Dendritic cell treated with granulocyte-macrophage colony-stimulating factor and Interleukin-4, amounts not matched to agents 40 ng/mL and 50 ng/mL, for 4 days (primary cell): ENCODE results near the gene RNASE9.
"Not testable (repeated sequence)": the region's sequence is repeated elsewhere in the genome, so short reads cannot be mapped to it uniquely, and the experiment has no call there.

Experiments used
- H3K27ac Mint-ChIP-seq: one replicate; pipeline ENCODE4 v1.8.0; 2022; ENCODE audit warnings: mild to moderate bottlenecking, mixed read lengths
- H3K27me3 Mint-ChIP-seq: one replicate; pipeline ENCODE4 v1.8.0; 2022; ENCODE audit warnings: mild to moderate bottlenecking, mixed read lengths
- H3K36me3 Mint-ChIP-seq: one replicate; pipeline ENCODE4 v1.8.0; 2022; ENCODE audit warnings: low read depth, mixed read lengths
- H3K4me1 Mint-ChIP-seq: one replicate; pipeline ENCODE4 v1.8.0; 2022; ENCODE audit warnings: low read depth, mixed read lengths
- H3K4me3 Mint-ChIP-seq: one replicate; pipeline ENCODE4 v1.8.0; 2022; ENCODE audit warnings: mild to moderate bottlenecking, moderate library complexity, mixed read lengths
- H3K9me3 Mint-ChIP-seq: one replicate; pipeline ENCODE4 v1.8.0; 2022; ENCODE audit warnings: mixed read lengths
- intact Hi-C: fragments of 100-400 bp; cut with micrococcal nuclease; formaldehyde crosslinking; loops from one replicate; pipeline ENCODE4 v1.15.0; 2022

Gene RNASE9

DNA sequence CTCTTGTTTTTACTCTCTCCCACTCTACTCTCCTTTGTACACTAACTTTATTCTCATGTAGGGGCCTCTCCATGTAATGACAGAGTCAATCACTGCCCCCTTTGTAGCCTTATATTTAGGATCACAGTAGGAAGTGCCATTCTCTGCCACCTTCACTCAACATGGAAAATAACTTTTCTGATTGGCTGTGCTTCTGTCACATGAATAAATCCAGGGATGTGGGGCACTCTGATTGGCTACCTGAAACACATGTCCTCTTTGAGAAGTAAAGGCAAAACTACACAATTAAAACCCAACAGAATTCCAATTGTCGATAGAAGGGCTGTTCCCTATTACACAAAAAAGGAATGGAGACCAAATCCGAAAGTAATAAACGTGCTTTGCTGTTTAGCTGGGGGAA is at the start of gene RNASE9:
RNASE9 (minus strand) TSS at position 87 of the 400 bp plus-strand sequence.
- no peak within 1 kb of the TSS for H3K27ac Mint-ChIP-seq
- H3K9me3 Mint-ChIP-seq: no peaks in the 10 kb centered on the region
- H3K27me3 Mint-ChIP-seq: no peaks in the 10 kb centered on the region
- intact Hi-C loops: no loop called here
- no peak within 1 kb of the TSS for H3K4me3 Mint-ChIP-seq
- peaks cover 8% of the 10 kb centered on the region for H3K4me1 Mint-ChIP-seq
- H3K36me3 Mint-ChIP-seq: no peaks in the 10 kb centered on the region

DNA sequence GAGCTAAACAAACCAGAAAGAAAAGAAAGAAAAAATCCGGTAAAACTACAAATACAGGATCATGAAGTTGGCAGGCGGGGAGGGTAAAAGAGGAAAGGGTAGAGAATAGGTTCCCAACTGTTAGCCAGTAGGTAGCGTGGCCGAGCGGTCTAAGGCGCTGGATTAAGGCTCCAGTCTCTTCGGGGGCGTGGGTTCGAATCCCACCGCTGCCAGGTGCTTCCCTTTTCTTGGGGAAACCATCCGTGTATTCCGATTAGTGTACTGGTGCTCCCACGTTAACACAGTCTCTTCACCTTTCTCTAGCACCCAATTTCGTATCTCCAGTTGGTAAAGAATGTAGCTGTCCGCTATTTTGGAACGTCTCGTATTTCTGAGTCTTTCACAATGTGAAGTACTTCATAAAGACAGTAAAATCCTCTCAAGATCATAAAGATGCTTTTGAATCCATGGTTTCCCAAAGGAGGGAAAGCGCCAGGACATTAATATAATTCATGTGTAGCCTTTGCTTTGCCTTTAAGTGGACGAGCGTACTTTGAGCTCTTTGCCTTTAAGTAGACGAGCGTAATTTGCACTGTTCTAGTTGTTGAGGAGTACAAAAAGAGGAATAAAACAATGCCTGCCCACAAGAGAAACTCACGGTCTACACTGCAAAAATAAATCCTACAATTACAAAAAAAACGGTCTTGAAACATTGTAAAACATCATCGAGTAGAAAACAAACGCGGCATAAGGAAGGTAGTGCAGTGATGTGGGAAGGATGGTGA is 49.3 kb upstream of the RNASE9 start:
- Mint-ChIP-seq H3K9me3 (no peaks in the 10 kb centered on the region), H3K36me3 (no peaks in the 10 kb centered on the region), H3K4me1 (peaks cover under 1% of the 10 kb centered on the region), H3K27me3 (no peaks in the 10 kb centered on the region), H3K4me3 (no peak overlapping the region), H3K27ac (no peak overlapping the region)
- intact Hi-C loops: loop anchor here (1.0 to 5.0 kb wide), 2 partner anchors 81 to 268 kb away; partner anchors contain the start of gene PARP2

- H3K9me3 Mint-ChIP-seq: no peaks in the 10 kb centered on the region
- no peak overlapping the region for H3K27ac Mint-ChIP-seq
- H3K36me3 Mint-ChIP-seq: no peaks in the 10 kb centered on the region
- intact Hi-C loops: loop anchor here (1.0 to 5.0 kb wide), 5 partner anchors 82 to 282 kb away; partner anchors contain the start of genes PARP2 and TEP1
- H3K27me3 Mint-ChIP-seq: no peaks in the 10 kb centered on the region
- H3K4me1 Mint-ChIP-seq: no peaks in the 10 kb centered on the region
- no peak overlapping the region for H3K4me3 Mint-ChIP-seq
Measured at GRCh38 chr14:20609215-20610001, 48.6 kb upstream of the RNASE9 start.

- intact Hi-C loops: loop anchor here (1.0 to 5.0 kb wide), 3 partner anchors 131 to 281 kb away; partner anchors contain the start of gene TEP1
- no peaks in the 10 kb centered on the region for H3K27me3 Mint-ChIP-seq
- H3K27ac Mint-ChIP-seq: no peak overlapping the region
- no peaks in the 10 kb centered on the region for H3K4me1 Mint-ChIP-seq
- no peaks in the 10 kb centered on the region for H3K36me3 Mint-ChIP-seq
- no peaks in the 10 kb centered on the region for H3K9me3 Mint-ChIP-seq
- H3K4me3 Mint-ChIP-seq: no peak overlapping the region
Measured at GRCh38 chr14:20608383-20609110, 47.7 kb upstream of the RNASE9 start.

DNA sequence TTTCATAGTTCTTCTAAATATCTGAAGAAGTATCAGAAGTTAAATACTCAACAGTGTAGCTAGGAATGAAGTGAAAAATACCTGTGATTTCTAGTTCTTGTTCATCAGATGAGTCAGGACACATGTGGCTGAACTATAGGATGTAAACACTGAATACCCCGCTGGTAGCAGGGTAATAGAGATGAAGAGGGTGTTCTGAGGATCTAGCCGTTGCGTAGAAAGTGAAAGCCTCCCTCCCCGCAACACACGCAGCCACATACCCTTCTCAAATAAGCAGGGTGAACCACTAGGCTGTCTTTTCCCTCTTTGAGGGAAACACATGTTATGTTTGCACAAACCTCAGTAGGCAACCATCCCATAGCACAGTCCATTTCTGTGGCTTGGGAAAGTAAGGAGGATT is 46.8 kb upstream of the RNASE9 start:
- no peaks in the 10 kb centered on the region for H3K4me1 Mint-ChIP-seq
- H3K4me3 Mint-ChIP-seq: no peak overlapping the region
- H3K27ac Mint-ChIP-seq: no peak overlapping the region
- intact Hi-C loops: loop anchor here (5.0 kb wide), 2 partner anchors 130 to 195 kb away; partner anchors contain the start of gene TEP1
- no peaks in the 10 kb centered on the region for H3K27me3 Mint-ChIP-seq
- H3K9me3 Mint-ChIP-seq: no peaks in the 10 kb centered on the region
- H3K36me3 Mint-ChIP-seq: no peaks in the 10 kb centered on the region

DNA sequence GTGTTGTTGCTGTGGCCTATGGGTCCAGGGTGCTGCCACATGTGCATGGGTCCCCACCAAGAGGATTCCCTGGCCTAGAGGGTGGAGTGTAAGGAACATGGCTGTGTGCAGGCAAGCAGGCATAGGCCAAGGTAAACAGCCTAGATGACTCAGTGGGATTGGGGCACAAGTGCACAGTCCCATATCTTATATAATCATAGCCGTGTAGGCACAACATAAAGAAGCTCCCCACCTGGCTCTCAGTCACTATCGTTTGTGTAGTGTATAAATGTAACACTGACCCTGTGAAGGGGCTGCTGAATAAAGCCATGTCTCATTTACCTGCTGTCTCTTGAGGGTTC is 46.0 kb upstream of the RNASE9 start:
- Mint-ChIP-seq H3K27me3 (no peaks in the 10 kb centered on the region), H3K4me3 (no peak overlapping the region), H3K9me3 (no peaks in the 10 kb centered on the region), H3K36me3 (no peaks in the 10 kb centered on the region), H3K4me1 (peaks cover under 1% of the 10 kb centered on the region), H3K27ac (no peak overlapping the region)
- intact Hi-C loops: loop anchor here (1.0 to 5.0 kb wide), 3 partner anchors 76 to 195 kb away; partner anchors contain the start of gene TEP1

GRCh38 chr14:20606190-20606901 is 45.5 kb upstream of the RNASE9 start:
- H3K27ac Mint-ChIP-seq: no peak overlapping the region

DNA sequence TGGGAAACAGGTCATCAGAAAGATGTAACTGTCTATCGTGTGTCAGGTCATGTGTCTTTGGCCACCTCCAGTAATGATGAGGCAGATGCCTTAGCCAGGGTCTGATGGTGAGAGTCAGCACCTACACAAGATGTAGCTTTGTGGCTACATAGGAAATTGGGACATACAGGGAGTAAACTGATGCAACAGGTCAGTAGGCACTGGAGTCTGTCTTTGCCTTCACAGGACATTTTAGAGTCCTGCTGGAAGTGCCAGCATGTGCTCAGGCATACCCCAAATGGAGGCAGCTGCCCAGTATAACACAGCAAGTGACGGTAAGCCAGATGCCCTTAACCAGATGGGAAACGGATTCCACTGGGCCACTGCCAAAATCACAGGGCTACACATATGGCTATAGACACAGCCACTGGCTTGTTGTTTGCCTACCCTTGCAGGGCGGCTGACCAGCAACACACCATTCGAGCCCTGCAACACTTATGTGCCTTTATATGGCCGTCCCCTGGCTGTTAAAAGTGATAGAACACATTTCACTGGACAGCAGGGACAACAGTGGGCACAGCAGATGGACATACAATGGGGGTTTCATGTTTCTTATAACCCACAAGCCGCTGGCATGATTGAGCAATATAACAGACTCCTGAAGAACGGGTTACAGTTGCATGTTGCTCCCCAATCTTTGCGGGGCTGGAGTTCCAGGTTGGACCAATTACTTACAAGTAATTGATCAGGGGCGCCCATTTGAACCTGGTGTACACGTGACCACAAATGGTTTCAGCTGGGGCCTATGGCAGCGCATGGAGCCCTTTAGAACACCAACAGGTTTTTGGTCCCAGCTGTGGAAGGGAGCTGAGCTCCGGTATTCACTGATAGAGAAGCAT is 43.2 kb upstream of the RNASE9 start:
- no peak overlapping the region for H3K27ac Mint-ChIP-seq
- no peak overlapping the region for H3K4me3 Mint-ChIP-seq
- H3K9me3 Mint-ChIP-seq: no peaks in the 10 kb centered on the region
- no peaks in the 10 kb centered on the region for H3K36me3 Mint-ChIP-seq
- no peaks in the 10 kb centered on the region for H3K27me3 Mint-ChIP-seq
- intact Hi-C loops: no loop called here
- H3K4me1 Mint-ChIP-seq: peaks cover 8% of the 10 kb centered on the region

More at GRCh38 chr14:20606190-20606901, 45.5 kb upstream of the RNASE9 start:
- Mint-ChIP-seq H3K4me3 (no peak overlapping the region), H3K9me3 (no peaks in the 10 kb centered on the region), H3K4me1 (peaks cover 6% of the 10 kb centered on the region), H3K27me3 (no peaks in the 10 kb centered on the region), H3K36me3 (no peaks in the 10 kb centered on the region)
- intact Hi-C loops: loop anchor here (1.0 to 5.0 kb wide), 3 partner anchors 75 to 194 kb away; partner anchors contain the start of gene TEP1

- Mint-ChIP-seq H3K27ac (no peak overlapping the region), H3K4me3 (no peak overlapping the region), H3K9me3 (no peaks in the 10 kb centered on the region), H3K27me3 (no peaks in the 10 kb centered on the region), H3K4me1 (peaks cover 8% of the 10 kb centered on the region), H3K36me3 (no peaks in the 10 kb centered on the region)
- intact Hi-C loops: no loop called here
Measured at GRCh38 chr14:20602583-20602982, 41.7 kb upstream of the RNASE9 start.

DNA sequence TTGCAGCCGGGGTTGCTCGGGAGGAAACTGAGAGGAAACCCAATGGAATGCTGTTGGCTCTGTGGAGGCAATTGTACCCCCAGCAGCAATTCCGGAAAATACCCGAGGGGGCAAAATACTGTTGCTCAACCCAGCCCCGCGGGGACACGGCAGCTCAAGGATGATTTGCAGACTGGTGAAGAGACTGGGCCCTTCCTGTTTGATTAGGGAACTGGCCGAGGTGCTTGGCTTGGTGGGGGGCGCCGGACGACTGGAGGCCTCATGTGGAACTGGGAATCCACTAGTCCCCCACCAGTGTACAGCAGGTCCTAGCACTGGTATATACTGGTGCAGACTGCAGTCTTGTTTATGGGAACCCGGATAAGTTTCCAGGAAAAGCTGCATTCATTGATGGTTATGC is 40.7 kb upstream of the RNASE9 start:
- no peaks in the 10 kb centered on the region for H3K9me3 Mint-ChIP-seq
- no peak overlapping the region for H3K4me3 Mint-ChIP-seq
- H3K36me3 Mint-ChIP-seq: no peaks in the 10 kb centered on the region
- H3K27me3 Mint-ChIP-seq: no peaks in the 10 kb centered on the region
- peaks cover 8% of the 10 kb centered on the region for H3K4me1 Mint-ChIP-seq
- intact Hi-C loops: no loop called here
- H3K27ac Mint-ChIP-seq: no peak overlapping the region

DNA sequence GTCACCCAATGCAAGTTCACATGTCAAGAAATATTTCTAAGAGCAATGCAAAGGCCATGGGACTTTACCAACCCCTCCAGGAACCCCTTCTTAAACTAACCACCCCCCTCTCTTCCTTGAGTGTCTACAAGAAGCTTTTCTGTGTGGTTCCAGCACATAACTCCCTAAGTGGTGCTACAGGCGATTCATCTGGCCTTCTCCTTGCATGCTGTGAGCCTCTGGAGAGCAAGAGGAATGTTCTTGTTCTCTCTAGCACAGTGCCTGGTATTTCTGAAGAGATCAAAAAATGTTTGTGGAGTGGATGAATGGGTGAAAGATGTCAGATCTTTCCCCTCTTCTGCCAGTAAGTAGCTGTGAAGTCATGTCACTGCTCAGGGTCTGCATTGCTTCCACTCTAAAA is 36.3 kb upstream of the RNASE9 start:
- H3K4me3 Mint-ChIP-seq: no peak overlapping the region
- no peak overlapping the region for H3K27ac Mint-ChIP-seq
- no peaks in the 10 kb centered on the region for H3K36me3 Mint-ChIP-seq
- peaks cover 8% of the 10 kb centered on the region for H3K4me1 Mint-ChIP-seq
- H3K9me3 Mint-ChIP-seq: no peaks in the 10 kb centered on the region
- intact Hi-C loops: no loop called here
- no peaks in the 10 kb centered on the region for H3K27me3 Mint-ChIP-seq

DNA sequence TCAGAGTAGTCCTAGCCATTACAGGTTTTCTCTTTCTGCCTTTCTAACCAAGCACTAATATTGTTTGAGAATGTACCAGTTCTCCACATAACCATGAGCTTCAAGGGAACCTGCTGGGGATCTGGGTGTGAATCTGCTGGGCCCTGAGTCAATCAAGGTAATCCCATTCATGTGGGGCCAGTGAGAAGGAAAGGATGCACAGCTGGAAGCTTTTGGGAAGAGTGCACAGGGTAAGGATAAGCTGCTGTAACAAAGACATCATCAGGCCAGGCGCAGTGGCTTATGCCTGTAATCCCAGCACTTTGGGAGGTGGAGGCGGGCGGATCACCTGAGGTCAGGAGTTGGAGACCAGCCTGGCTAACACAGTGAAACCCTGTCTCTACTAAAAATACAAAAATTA is 34.9 kb upstream of the RNASE9 start:
- H3K36me3 Mint-ChIP-seq, H3K4me3 Mint-ChIP-seq, H3K4me1 Mint-ChIP-seq, H3K27ac Mint-ChIP-seq, H3K27me3 Mint-ChIP-seq, intact Hi-C loops, H3K9me3 Mint-ChIP-seq: not testable (repeated sequence)

DNA sequence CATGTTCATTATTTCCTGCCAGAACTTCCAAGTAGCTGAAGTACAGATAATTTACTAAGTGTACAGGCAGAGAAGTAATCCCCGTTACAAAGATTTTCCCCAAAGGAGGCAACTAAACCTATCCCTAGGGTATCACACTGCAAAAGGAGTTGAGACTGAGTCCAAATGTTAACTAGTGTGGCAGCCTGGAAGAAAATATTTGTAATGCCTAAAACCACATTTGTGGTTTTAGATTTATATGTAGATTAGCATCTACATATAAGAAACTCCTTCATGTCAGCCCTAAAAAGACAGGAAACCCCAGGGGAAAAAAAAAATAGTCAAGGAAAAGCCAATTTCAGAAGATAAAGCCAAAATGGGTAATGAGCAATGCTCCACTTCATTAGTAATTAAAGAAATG is 31.7 kb upstream of the RNASE9 start:
- H3K4me3 Mint-ChIP-seq: no peak overlapping the region

More for the DNA sequence above, 31.7 kb upstream of the RNASE9 start:
- Mint-ChIP-seq H3K9me3 (no peaks in the 10 kb centered on the region), H3K27me3 (peaks cover 2% of the 10 kb centered on the region), H3K4me1 (no peaks in the 10 kb centered on the region), H3K27ac (no peak overlapping the region), H3K36me3 (no peaks in the 10 kb centered on the region)
- intact Hi-C loops: no loop called here
